SKM-1 treated with dmso at 0.1 percent for 144 hours (cell line): Measurements from ENCODE around the gene JPT2.

Experiments used
- DNase-seq: peaks from one replicate; lab custom pipeline; 2025; ENCODE audit not compliant: unreplicated experiment; lab: John Stamatoyannopoulos, UW

JPT2 gene

DNA sequence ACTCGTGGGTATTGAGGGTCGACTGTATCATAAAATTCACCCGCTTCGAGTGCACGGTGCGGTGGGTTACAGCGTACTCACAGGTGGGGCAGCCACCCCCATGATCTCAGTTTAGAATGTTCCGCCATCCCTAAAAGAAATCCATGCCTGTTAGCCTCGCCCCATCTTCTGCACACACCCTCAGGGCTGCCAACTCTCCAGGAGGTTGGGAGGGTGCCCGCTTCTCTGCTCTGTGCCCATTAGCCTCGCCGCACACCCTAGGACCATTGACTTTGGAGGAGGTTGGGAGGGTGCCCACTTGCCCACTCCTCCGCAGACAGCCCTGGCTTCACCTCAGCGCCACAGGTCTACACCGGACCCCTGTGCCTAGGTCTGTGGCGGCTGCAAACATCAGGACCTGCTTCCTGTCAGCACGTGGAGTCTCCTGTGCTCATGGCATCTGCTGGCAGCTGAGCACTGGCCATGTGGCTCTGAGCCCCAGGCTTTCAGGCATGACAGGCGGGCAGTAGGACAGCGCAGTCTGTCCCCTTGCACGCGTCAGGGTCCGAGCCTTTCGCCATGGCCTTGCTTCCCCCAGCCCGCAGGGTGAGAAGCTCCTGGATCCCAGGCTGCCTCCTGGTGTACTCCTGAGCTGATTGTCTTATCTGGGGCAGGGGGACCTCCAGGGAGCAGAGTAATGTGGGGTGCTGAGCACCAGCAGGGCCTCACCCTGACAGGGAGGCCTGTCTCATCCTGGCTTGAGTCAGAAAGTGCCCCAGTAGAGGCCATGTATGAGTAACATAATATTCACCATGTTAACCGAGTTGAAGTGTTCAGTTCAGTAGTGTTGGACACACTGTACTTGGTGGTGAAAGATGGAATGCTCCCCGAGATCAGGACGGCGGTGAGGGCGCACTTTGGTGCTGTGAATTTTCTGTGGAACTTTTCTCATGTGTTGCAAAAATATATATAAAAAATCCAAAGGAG is 71.4 kb downstream of the JPT2 start:
- DNase-seq: no peak
